NOMO-1 treated with dmso at 0.1 percent for 144 hours (cell line): Measurements from ENCODE around the gene IRF2.
"Not testable (repeated sequence)": the region's sequence is repeated elsewhere in the genome, so short reads cannot be mapped to it uniquely, and the experiment has no call there.

Experiments used
- DNase-seq: peaks from one replicate; lab custom pipeline; 2025; ENCODE audit not compliant: unreplicated experiment; lab: John Stamatoyannopoulos, UW

Gene IRF2

DNA sequence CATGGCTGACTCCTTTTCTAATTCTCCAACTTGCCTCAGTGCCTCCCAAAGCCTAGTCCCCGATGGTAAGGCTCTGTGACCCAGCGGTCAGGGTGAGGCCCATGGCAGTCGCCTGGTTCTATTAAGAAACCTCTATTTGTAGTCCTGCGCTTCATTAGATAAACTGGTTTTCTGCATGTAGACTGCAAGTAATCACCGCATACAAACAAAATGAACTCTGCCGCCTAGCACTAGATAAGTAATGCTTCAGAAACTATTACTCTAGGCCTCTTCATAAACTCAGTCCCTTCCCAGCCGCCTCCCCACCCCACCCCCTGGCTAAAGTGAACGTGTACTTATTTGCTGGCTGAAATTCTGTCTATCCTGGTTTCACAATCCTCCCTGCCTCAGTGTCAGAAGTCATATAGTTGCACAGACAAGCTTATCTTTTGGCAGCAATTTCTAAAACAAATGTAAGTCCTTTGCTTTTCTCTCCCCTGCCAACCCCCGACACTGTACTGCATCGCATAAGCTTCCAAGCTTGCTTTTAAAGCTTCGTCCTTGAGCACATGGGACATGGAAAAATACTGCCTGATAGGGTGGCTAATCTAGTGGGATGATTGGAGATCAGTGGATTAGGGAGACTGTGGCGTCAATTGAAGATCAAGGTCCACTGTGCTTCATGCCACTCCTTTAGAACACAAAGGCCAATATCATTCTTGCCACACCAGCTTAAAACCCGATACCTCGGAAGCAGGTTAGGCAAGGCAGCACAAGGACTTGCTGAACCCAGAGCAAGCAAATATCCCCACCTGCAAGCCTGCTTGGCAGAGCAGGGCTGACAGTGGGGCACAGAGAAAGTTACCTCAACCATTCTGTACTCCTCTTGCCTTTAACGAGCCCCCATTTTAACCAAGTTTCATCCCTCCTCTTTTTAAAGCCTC lies 125.8 kb downstream of the IRF2 start:
- DNase-seq: no peak

DNA sequence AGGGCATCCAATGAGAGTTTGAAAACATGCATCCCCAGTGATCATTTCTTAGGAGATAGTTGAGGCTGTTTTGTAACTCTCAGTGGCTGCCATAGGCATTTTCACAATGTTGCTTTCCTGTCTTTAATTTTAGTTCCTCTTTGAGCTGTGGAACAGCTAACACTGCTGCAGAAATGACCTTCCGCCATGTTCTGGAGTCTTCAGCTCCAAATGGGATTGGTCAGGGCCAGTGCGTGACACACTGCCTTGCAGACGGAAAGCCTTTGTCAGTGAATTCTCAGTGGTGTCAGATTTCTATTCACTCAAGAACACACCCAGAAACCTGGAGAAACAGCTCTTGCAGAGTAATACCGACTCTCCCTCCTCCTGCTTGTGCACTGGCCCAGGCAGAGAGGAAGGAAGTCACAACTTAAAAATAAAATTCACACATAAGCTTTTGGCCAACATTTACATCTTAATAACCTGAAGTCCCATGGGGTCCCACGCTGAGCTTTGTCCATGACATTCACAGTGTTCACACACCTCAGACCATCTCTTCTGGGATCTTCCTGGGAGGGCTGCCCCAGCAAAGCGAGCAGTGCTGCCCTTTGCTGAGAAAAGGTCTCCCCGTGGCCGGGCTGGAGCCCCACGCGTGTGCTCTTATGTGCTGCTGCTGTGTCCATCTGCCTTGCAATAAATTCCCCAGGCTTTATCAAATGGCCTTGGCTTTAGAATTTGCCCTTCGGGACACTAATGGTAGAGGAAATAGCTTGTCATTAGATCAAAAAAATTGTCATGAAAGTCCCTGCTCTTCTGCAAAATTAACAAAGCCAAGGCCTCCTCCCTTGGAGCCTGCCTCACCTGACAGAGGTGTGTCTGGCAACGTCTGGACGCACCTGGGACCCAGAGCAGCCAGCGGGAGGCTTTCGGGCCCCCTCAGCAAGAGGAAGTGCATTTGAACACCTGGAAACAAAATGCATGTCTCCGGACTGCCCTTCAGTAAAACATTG lies 126.8 kb downstream of the IRF2 start:
- DNase-seq: peak; percentile 88

DNA sequence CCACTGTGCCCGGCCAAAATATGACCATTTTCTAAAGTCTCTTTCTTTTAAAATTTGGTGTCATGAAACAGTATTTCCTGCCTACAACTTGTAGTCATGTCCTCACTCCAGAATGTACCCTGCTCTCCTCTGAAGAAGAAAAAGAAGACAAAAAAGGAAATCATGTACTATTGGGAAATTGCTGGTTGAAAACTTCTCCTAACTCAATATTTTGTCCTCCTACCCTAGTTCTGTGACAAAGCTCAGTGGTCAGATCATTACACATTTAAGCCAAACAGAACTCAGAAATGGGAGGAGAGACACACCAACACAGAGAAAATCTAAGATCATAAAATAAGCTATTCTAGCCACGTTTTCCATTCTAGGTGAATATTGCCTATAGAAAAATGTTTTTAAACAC lies 127.7 kb downstream of the IRF2 start:
- peak; percentile 24 for DNase-seq

DNA sequence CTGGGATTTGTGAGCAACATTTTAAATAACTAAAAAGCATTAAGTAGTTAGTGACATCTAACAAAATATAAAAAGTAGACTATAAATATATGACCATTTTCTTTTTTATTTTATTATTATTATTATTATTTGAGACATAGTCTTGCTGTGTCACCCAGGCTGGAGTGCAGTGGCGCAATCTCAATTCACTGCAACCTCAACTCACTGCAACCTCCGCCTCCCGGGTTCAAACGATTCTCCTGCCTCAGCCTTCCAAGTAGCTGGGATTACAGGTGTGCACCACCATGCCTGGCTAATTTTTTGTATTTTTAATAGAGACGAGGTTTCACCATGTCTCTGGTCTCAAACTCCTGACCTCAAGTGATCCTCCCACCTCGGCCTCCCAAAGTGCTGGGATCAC lies 128.1 kb downstream of the IRF2 start:
- DNase-seq: not testable (repeated sequence)

DNA sequence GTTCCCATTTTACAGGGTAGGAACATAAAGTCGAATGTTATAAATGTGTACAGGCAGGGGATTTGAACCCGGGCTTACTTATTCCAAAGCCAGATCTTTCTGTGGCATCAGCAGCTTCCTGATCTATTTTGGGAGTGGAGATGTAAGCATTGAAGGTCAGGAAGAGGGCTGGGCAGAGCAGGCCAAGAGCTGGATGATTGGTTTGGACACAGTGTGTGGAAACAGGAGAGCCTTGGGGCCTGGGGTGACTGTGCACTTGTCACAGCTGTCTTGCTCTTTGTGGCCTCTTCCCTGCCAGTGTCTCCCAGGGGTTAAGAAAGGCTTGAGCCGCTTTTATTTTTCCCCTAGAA lies 128.8 kb downstream of the IRF2 start:
- DNase-seq: no peak

DNA sequence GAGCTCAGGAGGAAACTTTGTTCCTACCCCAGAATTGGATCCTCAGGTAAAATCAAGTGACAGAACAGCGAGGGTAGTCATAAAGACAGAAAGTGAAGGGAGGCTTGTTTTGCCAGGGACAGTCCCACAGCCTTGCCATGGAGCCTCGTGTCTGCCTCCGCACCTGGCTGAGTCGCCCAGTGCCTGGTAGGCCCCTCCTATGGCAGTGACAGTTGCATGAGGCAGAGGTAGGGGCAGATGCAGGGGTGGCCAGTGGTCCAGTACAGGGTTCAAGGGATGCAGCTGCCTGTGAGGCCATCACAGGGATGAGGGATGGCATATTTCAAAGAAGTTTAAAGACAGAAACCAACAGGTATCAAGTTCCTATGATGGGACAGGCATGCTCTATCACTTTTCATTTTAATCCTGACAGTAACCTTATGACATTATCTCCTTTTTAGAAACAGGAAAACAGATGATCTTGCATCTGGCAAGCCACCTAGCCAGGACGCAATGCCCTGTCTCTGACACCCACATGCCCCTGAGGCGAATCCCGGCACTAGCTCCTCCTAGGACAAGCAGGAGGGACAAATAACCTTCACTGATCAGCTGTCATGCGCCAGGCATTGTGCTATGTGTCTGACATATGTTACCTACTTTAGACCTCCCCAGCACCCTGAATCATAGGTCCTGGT lies 129.3 kb downstream of the IRF2 start:
- no peak for DNase-seq

DNA sequence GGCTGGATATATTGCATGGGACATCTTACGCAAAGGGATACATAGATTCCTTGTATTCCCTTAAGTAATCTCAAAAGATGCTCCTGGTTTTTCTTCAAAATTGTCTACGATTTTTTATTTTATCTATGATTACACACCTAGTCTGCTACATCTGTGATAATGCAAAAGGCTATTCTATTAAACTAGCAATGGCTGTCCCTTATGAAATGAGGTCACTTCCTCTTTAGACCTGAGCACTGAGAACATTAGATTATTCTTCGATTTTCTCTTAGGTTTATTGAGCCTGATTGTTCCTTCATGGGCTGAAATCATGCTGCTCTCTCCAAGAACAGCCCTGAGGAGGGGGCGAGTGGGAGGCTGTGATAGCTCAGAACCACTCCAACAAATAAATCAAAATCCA lies 129.9 kb downstream of the IRF2 start:
- no peak for DNase-seq

DNA sequence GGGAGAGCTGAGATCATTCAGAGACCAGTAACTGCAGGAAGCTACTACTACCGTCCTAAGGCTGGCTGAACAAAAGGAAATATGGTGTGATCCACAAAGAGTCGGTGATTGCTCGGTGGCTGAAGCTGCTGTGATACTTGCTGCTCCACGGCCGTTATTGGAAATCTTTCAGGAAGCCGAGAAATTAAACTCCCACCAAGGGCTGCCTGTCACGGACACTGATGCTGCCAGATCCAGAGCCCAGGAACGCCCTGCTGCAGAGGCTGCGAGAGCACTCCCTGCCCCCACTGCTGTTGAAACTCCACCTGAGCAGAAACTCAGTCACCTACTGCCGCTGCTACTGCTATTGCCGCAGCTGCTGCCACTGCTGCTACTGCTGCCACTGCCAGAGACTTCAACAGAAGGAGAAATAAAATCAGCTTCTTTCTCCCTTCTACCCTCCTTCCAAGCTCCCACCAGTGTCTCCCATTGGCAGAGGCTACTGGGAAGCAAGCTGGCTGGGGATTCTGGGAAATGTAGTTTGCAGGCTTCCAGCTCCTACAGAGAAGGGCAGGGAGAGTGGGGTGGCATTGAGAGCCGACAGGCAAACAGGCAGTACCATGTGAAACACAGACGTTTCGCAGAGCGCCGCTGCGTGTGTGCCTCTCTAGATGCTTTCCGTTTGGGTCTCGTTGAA lies 130.7 kb downstream of the IRF2 start:
- no peak for DNase-seq

DNA sequence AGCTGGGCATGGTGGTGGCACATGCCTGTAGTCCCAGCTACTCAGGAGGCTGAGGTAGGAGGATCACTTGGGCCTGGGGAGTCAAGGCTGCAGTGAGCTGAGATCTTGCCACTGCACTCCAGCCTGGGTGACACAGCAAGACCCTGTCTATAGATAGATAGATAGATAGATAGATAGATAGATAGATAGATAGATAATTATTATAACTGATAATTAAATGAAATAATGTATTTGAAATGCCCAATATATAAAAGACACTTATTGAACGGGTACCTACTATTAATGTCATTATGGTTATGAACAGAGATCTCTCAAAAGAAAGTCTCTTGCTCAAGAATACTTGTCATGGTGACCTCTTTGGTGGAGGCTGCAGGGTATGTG lies 131.5 kb downstream of the IRF2 start:
- DNase-seq: not testable (repeated sequence)

DNA sequence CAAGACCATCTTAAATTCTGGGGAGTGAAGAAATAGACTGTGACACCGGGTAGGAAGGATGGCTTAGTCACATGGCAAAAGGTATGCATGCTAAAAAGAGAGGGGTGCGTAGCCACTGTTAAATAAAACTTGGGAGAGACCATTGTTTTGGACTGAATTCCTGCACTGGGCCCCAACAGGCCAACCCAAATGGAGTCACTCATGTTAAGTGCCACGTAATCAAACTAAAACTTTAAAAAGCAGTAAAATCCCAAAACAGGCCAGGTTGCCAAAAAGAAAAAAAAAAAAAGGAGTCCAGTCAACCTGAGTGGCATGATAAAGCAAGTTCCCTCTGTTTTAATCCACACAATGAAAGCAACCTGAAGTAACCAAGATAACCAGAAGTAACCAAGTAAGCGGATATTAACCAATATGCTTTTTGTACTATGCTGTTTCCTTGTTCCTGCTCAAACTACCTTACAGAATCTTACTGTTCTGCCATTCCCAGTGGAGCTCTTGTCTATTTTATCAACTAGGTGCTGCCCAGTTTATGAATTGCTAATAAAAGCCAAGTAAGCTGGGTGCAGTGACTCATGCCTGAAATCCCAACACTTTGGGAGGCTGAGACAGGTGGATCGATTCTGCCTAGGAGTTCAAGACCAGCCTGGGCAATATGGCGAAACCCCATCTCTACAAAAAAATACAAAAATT lies 132.0 kb downstream of the IRF2 start:
- DNase-seq: no peak

DNA sequence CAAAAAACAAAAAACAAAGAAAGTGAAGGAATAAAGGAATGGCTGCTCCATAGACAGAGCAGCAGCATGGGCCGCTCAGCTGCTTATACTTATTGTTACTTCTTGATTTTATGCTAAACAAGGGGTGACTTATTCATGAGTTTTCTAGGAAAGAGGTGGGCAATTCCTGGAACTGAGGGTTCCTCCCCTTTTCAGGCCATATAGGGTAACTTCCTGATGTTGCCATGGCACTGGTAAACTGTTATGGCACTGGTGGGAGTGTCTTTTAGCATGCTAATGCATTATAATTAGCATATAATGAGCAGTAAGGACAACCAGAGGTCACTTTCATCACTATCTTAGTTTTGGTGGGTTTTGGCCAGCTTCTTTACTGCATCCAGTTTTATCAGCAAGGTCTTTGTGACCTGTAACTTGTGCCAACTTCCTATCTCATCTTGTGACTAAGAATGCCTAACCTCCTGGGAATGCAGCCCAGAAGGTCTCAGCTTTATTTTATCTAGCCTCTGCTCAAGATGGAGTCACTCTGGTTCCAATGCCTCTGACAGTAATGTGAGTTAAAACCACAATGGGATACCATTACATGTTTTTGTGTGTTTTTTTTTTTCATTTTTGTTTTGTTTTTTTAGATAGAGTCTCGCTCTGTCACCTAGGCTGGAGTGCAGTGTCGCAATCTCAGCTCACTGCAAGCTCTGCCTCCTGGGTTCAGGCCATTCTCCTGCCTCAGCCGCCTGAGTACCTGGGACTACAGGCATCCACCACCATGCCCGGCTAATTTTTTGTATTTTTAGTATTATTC lies 134.8 kb downstream of the IRF2 start:
- not testable (repeated sequence) for DNase-seq

DNA sequence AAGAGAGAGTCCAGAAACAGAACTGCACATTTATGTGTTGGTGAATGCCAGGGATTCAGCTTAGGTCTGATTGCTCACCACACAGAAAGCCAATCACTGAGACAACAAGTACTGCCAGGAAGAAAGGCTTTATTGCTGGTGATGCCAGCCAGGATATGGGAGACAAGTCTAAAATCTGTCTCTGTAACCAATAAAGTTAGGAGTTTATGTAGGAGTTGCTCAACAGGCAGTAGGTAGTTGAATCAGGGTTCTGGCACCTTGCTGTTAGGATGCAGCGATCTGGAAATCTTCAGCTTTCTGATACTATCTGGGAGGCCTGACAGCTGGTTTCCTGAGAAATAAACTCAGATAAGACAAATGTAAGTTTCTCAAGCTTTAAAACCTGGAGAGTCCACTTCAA lies 136.4 kb downstream of the IRF2 start:
- no peak for DNase-seq
